Fibroblast of skin of left quadriceps (primary cell): ENCODE results near the gene TMEM123.

Experiments
- DNase-seq, 2 experiments: peaks; one replicate each; pipeline ENCODE4 v3.0.0-alpha.2; 2013; ENCODE audit warnings: low read depth in 2 of 2

Gene TMEM123

DNA sequence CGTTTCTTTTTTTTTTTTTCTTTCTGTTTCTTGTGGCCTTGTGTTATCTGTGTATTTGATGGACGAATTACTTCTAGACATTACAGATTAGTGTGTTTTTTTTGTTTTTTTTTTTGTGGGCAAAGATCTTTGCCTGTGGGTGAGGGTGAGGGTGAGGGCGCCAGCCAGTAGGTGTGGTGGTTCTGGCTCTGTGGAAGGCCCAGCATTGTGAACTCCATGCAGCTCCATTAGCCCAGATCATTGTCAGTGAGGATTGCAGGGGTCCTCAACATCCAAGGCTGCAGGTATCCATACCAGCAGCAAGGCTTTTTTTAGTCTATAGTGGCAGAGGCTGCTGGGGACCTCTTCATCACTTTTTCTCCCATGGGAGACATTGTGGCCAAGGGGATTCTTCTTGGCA is 91.9 kb downstream of the TMEM123 start:
- no peak for DNase-seq

DNA sequence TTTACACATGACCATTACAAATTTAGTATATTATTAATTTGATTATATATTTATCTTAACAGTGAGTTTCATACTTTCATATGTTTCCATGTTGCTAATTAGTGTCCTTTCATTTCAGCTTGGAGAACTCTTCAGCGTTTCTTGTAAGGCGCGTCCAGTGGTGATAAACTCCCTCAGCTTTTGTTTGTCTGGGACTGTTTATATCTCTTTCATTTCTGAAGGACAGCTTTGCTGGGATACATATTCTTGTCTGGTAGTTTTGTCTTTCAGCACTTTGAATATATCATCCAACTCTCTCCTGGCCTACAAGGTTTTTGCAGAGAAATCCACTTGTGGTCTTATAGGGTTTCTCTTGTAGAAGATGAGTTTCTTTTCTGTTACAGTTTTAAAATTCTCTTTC is 93.2 kb downstream of the TMEM123 start:
- DNase-seq = no peak

DNA sequence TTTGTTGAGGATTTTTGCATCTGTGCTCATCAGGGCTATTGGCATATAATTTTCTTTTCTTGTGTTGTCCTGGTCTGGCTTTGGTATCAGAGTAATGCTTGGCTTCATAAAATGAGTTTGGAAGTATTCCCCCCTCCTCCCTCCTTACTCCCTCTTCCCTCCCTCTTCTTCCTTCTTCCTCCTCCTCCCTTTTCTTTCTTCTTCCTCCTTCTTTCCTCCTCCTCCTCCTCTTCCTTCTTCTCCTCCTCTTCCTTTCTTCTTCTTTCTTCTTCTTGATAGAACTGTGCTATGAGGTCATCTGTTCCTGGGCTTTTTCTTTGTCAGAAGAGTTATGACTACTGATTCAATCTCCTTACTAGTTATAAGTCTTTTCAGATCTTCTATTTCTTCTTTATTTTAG is 95.4 kb downstream of the TMEM123 start:
- no peak for DNase-seq

DNA sequence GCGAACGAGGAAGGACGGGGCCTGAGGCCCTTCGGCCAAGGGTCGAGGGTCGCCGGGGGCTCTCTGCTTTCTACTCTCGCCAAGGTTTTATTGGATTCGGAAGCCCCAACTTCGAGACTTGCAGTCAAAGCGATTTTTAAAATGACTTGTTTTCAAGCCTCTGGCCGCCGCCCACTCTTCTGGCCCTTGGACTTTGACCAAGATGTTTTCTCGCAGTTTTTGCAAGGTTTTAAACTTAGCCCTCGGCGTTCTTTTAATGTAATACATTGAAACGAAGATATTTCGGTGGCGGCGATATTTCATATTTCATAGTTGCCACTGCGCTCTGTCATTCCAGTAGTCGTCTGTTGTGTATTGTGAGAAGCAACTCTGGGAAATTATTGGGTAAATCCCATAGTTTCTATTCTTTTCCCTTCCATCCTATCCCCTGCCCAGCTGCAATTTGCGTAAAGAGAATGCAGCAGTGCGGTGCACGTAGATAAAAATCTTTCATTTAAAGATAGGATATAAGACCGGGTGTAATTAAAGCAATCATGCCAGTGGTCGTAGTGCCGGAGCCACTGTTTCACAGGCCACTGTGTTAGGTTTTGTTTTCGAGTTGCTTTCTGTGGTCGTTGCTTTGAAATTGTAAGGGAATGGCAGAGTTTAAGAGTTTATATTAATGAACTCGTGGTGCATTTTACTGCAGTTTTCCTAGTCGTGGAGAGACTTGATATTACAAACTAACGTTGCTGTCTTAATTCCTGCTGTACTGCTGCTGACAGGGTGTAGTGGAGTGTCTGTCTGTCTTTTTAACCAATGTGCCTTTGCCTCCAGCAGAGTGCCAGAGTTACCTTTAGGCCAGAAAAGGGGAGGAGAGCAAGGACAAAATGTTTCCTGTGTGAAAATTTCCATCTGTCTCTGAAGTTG is 104.8 kb downstream of the TMEM123 start:
- DNase-seq = no peak

DNA sequence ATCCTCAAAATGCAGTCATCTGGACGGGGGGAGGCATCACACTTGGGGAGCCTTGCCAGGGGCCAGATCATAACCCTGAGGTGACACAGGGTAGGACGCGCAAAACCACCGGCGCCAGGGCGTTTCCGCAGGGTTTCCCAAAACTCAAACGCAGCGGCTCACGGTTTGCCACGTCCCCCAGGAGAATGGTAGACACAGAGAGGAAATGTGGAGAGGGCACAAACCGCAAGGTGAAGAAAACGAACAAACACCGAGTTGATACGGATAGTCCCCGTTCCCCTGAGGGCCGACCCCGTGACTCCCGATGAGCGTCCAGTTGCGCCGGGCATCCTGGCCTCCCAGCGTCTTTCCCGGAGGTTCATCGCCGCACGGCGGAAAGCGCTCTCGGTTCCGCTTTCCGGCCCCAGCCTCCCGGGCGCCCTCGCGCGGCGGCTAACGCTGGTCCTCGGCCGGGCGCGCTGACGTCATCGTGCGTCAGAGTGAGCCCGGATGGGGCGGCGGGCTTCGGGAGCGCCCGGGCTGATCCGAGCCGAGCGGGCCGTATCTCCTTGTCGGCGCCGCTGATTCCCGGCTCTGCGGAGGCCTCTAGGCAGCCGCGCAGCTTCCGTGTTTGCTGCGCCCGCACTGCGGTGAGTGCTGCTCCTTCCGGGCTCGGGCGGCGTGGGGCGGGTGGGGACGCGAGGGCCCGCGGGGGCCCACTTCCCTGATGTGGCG is 105.7 kb downstream of the TMEM123 start, which contains the start of gene BIRC2:
TSS of gene BIRC2 (plus strand) at position 467 of the 714 bp plus-strand sequence. CDS start 2,641 bp downstream, outside the sequence.
- peak; percentile 85 to 87 for DNase-seq

DNA sequence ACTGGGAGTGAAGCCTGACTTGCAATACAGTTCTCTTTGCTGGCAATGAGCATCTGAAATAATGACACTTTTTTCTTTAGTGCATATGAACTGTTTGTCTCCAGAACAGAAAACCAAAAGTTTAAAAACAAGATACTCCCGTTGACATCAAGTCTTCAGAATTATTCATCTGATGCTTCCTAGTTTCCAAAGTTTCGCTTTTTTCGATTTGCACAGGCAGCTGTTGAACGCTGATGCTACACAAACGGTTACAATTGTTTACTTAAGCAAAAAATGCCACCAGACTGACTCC is 106.2 kb downstream of the TMEM123 start:
- DNase-seq = no peak
